Body of pancreas (tissue), 4 donors: ENCODE data around the gene KRI1. TPM values are rescaled to one million over a fixed set of nuclear protein-coding genes. Genes with fewer than 3 reads are reported as not detected.

Experiments used
- ATAC-seq: fragments of 150-250 bp; one replicate; pipeline ENCODE4 v1.9.1; 2016
- DNase-seq, 4 donors: peaks; one replicate each; pipeline ENCODE4 v3.0.0-alpha.2; 2019
- H3K27ac ChIP-seq, 4 donors: fragments of 200-600 bp; sonication (generic); 1 replicate in 3 of 4; 2 replicates in 1 of 4; pipeline versions ENCODE4 v1.5.1 to v1.6.1; 2016 to 2019; ENCODE audit warnings: mild to moderate bottlenecking in 1 of 4, mixed read lengths in 1 of 4, moderate library complexity in 1 of 4
- H3K27me3 ChIP-seq, 2 donors: fragments of 200-600 bp; sonication (generic); one replicate each; pipeline ENCODE4 v1.6.0; 2016; ENCODE audit warnings: mild to moderate bottlenecking in 1 of 2
- H3K36me3 ChIP-seq, 2 donors: fragments of 200-600 bp; sonication (generic); replicated peaks in 1 of 2; 2 replicates each; pipeline ENCODE4 v1.5.1; 2016; ENCODE audit warnings: low read depth in 2 of 2; ENCODE audit not compliant: insufficient read depth in 1 of 2
- H3K4me1 ChIP-seq: fragments of 200-600 bp; sonication (generic); one replicate; pipeline ENCODE4 v1.6.0; 2016
- H3K4me3 ChIP-seq, 2 donors: fragments of 200-600 bp; sonication (generic); 1 replicate in 1 of 2; 2 replicates in 1 of 2; pipeline ENCODE4 v1.5.1; 2016 to 2019
- H3K9me3 ChIP-seq, 3 donors: fragments of 200-600 bp; sonication (generic); 1 replicate in 2 of 3; 2 replicates in 1 of 3; pipeline ENCODE4 v1.5.1; 2016
- POLR2A ChIP-seq, 3 donors: fragments of 450-650 bp; IDR thresholded peaks; one replicate each; pipeline ENCODE4 v1.6.1; 2016; ENCODE audit warnings: antibody characterized with exemption in 3 of 3, mild to moderate bottlenecking in 2 of 3
- WGBS, 2 donors: methylation state at CpG; one replicate each; pipeline ENCODE4 v1.1.5; 2017; 5-methylcytosine and 5-hydroxymethylcytosine counted together
- intact Hi-C: fragments of 100-400 bp; cut with DNase I; formaldehyde crosslinking; loops from one replicate; pipeline ENCODE4 v1.15.1; 2023
- total RNA-seq, 2 donors: library from RNA; depleted of rRNA; stranded (reverse); fragments of >200 nt; gene quantifications; one replicate each; pipeline ENCODE4 v1.1.0, GENCODE V29; 2016
- TF ChIP-seq, protein P1 (sequence below), 7 experiments: fragments of 450-650 bp in 4 of 7; fragments of 200-600 bp in 3 of 7; sonication (generic) in 3 of 7; IDR thresholded peaks; one replicate each; pipeline ENCODE4 v1.5.1; 2016 to 2019; ENCODE audit warnings: antibody characterized with exemption in 7 of 7

KRI1 gene
- total RNA-seq, 2 donors from 2014 or later = 24.1 to 28.8 TPM

DNA sequence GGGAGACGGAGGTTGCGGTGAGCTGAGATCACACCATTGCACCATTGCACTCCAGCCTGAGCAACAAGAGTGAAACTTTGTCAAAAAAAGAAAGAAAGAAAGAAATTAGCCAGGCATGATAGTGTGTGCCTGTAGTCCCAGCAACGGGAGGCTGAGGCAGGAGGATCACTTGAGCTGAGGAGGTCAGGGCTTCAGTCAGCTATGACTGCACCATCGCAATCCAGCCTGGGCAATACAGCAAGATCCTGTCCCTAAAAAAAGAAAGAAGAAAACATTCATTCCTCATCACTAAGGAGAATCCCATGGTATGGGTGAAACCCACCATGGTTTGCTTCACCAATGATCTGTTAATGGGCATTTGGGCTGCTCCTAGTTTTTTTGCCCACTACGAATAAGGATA lies 34.3 kb upstream of the KRI1 start:
- Histone ChIP-seq H3K4me3 (no peak overlapping the region), H3K4me1 (peaks cover 27% of the 10 kb centered on the region), H3K27me3 (no peaks in the 10 kb centered on the region), H3K27ac (no peak overlapping the region), H3K9me3 (no peaks in the 10 kb centered on the region), H3K36me3 (no peaks in the 10 kb centered on the region)
- intact Hi-C loops = no loop called here
- ATAC-seq (no peak), DNase-seq (no peak)
- 90 to 96% methylated on average over 5 of the region's 5 CpGs for WGBS, 2 donors
- TF ChIP-seq, protein P1, sequence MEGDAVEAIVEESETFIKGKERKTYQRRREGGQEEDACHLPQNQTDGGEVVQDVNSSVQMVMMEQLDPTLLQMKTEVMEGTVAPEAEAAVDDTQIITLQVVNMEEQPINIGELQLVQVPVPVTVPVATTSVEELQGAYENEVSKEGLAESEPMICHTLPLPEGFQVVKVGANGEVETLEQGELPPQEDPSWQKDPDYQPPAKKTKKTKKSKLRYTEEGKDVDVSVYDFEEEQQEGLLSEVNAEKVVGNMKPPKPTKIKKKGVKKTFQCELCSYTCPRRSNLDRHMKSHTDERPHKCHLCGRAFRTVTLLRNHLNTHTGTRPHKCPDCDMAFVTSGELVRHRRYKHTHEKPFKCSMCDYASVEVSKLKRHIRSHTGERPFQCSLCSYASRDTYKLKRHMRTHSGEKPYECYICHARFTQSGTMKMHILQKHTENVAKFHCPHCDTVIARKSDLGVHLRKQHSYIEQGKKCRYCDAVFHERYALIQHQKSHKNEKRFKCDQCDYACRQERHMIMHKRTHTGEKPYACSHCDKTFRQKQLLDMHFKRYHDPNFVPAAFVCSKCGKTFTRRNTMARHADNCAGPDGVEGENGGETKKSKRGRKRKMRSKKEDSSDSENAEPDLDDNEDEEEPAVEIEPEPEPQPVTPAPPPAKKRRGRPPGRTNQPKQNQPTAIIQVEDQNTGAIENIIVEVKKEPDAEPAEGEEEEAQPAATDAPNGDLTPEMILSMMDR (IDR thresholded peaks at IDR 0.05) = no peak
- TF ChIP-seq POLR2A (IDR thresholded peaks at IDR 0.05) = no peak

DNA sequence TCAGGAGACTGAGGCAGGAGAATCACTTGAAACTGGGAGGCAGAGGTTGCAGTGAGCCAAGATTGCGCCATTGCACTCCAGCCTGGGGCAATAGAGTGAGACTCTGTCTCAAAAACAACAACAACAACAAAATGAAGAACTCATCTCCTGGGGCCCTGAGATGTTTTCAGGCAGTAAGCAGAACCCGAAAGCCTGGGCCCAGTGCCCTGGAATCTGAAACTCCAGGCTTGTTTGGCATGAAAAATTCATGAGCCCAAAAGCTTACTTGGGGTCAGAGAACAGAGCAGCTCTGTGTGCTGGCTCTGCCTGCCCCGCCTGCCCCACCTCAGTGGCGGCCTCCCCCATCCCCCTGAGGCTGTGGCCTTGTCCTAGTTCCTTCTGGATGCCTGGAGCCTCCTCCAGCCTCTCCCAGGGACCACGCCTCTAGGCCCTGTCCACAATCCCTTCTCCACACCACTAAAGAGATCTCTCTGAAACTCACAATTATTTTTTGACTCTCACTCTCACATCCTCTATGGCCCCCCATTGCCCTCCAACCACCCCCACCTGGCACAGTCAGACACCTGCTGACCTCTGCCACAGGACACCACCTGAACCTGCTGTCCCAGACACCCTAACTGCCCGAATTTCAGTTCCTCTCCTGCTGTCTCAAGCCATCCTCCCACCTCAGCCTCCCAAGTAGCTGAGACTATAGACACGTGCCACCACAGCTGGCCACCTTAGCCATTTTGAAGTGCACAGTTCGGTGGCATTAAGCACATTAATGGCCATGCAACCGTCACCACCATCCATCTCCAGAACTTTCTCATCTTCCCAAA lies 28.2 kb upstream of the KRI1 start:
- TF ChIP-seq, protein P1 (IDR thresholded peaks at IDR 0.05) = no peak
- no peak for TF ChIP-seq POLR2A (IDR thresholded peaks at IDR 0.05)
- Histone ChIP-seq H3K9me3 (no peaks in the 10 kb centered on the region), H3K27me3 (no peaks in the 10 kb centered on the region), H3K4me3 (no peak overlapping the region), H3K36me3 (no peaks in the 10 kb centered on the region), H3K4me1 (peaks cover 10% of the 10 kb centered on the region), H3K27ac (peak overlapping the region; percentile 23 to 61 (median 57))
- ATAC-seq (peak; percentile 89), DNase-seq (peak; percentile 28 to 52 (median 50))
- intact Hi-C loops = no loop called here
- WGBS, 2 donors = 54 to 63% methylated on average over 9 of the region's 9 CpGs

DNA sequence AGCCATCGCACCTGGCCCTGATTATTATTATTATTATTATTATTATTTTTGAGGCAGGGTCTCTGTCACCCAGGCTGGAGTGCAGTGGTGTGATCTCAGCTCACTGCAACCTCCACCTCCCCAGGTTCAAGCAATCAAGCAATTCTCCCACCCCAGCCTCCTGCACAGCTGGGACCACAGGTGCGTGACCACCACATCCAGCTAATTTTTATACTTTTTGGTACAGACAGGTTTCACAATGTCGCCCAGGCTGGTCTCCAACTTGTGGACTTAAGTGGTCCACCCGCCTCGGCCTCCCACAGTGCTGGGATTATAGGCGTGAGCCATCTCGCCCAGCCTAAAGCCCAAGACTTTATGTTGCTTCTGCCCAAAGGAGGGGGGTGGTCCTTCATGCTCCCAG lies 27.3 kb upstream of the KRI1 start:
- intact Hi-C loops = no loop called here
- H3K4me1 ChIP-seq = peaks cover 10% of the 10 kb centered on the region
- no peak overlapping the region for H3K4me3 ChIP-seq
- H3K36me3 ChIP-seq = no peaks in the 10 kb centered on the region
- no peak for TF ChIP-seq POLR2A (IDR thresholded peaks at IDR 0.05)
- TF ChIP-seq, protein P1 (IDR thresholded peaks at IDR 0.05) = no peak
- no peaks in the 10 kb centered on the region for H3K9me3 ChIP-seq
- 86% methylated on average over 6 to 7 of the region's 7 CpGs for WGBS, 2 donors
- ATAC-seq (no peak), DNase-seq (no peak)
- no peaks in the 10 kb centered on the region for H3K27me3 ChIP-seq
- H3K27ac ChIP-seq = peak overlapping the region; percentile 15 to 61 (median 57)

DNA sequence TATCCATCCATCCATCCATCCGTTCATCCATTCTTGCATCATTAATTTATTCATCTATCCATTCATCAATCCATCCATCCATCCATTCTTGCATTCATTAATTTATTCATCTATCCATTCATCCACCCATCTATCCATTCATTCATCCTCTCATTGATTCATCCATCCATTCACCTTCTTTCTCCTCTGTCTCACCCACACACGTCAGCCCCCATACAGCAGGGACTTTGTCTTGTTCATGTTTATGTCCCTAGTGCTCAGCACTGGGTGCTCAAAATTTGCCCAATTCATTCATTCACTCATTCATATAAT lies 22.0 kb upstream of the KRI1 start:
- intact Hi-C loops = no loop called here
- Histone ChIP-seq H3K4me3 (no peak overlapping the region), H3K36me3 (no peaks in the 10 kb centered on the region), H3K27ac (no peak overlapping the region), H3K27me3 (no peaks in the 10 kb centered on the region), H3K4me1 (peaks cover 14% of the 10 kb centered on the region), H3K9me3 (no peaks in the 10 kb centered on the region)
- TF ChIP-seq, protein P1 (IDR thresholded peaks at IDR 0.05) = no peak
- TF ChIP-seq POLR2A (IDR thresholded peaks at IDR 0.05) = no peak
- 86 to 92% methylated on average over 2 of the region's 2 CpGs for WGBS, 2 donors
- no peak for DNase-seq
- ATAC-seq = no peak
